ENCODE data around the gene PLXDC2. TPM values are rescaled to one million over a fixed set of nuclear protein-coding genes. Genes with fewer than 3 reads are reported as not detected.

Gene PLXDC2
- total RNA-seq, 1 donor from 2014 or later: 143 TPM

DNA sequence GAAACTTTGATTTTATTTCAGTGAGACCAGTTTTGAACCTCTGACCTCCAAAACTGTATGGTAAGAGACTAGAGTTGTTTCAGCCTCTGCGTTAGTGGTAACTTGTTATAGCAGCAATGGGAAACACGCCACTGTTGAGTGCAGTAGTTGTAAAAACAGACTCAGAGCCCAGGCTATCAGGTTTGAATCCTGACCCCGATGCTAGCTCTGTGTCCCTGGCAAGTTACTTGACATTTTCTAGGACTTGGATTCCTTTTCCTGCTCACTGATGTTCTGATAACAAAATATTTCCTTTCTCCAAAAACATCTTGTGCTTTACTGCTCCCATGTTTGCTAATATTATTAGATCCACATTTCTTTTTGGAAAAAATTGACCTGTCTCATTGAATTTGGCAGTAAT is 131.0 kb downstream of the PLXDC2 start:
- H3K36me3 ChIP-seq: no peaks in the 10 kb centered on the region
- H3K4me3 ChIP-seq: no peak overlapping the region
- TF ChIP-seq, protein P1, sequence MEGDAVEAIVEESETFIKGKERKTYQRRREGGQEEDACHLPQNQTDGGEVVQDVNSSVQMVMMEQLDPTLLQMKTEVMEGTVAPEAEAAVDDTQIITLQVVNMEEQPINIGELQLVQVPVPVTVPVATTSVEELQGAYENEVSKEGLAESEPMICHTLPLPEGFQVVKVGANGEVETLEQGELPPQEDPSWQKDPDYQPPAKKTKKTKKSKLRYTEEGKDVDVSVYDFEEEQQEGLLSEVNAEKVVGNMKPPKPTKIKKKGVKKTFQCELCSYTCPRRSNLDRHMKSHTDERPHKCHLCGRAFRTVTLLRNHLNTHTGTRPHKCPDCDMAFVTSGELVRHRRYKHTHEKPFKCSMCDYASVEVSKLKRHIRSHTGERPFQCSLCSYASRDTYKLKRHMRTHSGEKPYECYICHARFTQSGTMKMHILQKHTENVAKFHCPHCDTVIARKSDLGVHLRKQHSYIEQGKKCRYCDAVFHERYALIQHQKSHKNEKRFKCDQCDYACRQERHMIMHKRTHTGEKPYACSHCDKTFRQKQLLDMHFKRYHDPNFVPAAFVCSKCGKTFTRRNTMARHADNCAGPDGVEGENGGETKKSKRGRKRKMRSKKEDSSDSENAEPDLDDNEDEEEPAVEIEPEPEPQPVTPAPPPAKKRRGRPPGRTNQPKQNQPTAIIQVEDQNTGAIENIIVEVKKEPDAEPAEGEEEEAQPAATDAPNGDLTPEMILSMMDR (IDR thresholded peaks at IDR 0.05): no peak
- intact Hi-C loops (cut with DNase I): no loop called here
- no peaks in the 10 kb centered on the region for H3K9me3 ChIP-seq
- no peak overlapping the region for H3K27ac ChIP-seq
- H3K27me3 ChIP-seq (ENCODE audit: low read depth): no peaks in the 10 kb centered on the region
- no peak for ATAC-seq
- no peak for DNase-seq
- H3K4me1 ChIP-seq: peaks cover 37% of the 10 kb centered on the region

DNA sequence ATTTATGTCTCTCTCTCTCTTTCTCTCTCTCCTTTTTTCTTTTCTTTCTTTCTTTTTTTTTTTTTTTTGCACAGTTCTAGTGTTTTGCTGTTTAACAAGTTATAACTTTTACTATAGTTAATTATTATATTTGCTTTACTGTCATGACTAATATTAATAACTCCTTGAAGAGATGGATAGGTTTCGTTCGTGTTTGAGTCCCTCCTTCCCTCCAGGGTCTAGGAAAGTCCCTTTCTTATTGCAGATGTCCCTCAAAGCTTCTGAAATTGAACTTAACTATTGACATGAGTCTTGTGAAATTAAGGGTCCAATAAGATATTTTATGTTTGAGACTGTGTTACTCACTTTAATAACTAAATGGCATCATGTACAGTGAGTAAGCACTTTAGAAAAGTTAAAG is 131.4 kb downstream of the PLXDC2 start:
- DNase-seq (no peak), ATAC-seq (no peak)
- Histone ChIP-seq H3K4me1 (peaks cover 41% of the 10 kb centered on the region), H3K9me3 (no peaks in the 10 kb centered on the region), H3K4me3 (no peak overlapping the region), H3K27ac (no peak overlapping the region), H3K27me3 (ENCODE audit: low read depth) (no peaks in the 10 kb centered on the region), H3K36me3 (no peaks in the 10 kb centered on the region)
- TF ChIP-seq, protein P1 (IDR thresholded peaks at IDR 0.05): no peak
- intact Hi-C loops (cut with DNase I): no loop called here

DNA sequence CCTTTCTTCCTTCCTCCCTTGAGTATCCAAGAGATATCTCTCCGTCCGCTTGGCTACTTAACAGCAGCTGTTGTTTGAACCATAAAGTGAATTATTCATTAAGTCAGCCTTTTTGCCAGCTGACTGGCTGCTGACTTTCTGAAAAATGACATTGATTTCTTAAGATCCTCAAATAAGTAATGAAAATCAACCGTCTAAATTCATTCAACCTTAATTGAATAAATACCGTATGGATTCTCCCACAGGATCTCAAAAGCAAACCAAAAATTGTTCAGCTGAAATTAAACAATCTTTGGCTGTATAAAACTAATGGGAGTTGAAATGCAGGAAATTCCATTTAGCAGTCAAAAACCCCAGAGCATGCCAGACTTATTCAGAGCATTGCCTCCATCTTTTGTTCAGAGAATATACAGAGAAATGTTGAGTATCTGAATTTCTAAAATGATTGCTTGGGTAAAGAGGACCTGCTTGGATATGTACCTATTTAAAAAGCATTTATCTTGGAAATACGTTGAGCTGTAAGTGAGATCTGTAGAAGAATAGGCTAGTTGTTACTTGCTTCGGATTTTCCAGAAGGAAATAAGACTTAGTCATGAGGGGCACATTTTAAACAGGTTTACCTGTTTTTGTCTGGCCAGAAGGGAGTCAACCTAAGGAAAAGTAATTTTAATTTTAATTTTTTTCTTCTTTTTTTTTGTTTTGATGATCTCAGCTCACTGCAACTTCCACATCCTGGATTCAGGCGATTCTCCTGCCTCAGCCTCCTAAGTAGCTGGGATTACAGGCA is 136.2 kb downstream of the PLXDC2 start:
- Histone ChIP-seq H3K4me3 (no peak overlapping the region), H3K9me3 (no peaks in the 10 kb centered on the region), H3K27ac (no peak overlapping the region), H3K27me3 (ENCODE audit: low read depth) (no peaks in the 10 kb centered on the region), H3K36me3 (no peaks in the 10 kb centered on the region), H3K4me1 (peaks cover 24% of the 10 kb centered on the region)
- TF ChIP-seq, protein P1 (IDR thresholded peaks at IDR 0.05): no peak
- ATAC-seq: no peak
- no peak for DNase-seq
- intact Hi-C loops (cut with DNase I): no loop called here

DNA sequence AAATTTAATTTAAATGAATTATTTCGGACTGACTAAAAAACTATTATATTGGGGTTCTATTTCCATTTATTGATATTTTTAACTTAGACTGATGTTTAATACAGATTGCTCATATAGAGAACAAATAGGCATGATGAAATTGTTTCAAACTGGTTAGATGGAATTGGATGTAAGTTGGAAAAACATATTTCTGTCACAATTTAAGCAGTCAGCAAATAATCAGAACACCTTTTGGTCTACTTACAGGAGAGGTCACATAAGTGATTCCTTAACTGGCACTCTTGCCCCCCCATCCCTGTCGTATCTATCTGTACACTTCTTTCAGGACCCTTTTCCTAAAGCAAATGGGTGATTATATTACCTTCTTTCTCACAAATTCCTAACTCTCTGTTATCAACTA is 138.4 kb downstream of the PLXDC2 start:
- TF ChIP-seq, protein P1 (IDR thresholded peaks at IDR 0.05): no peak
- H3K4me3 ChIP-seq: no peak overlapping the region
- no peak overlapping the region for H3K27ac ChIP-seq
- H3K36me3 ChIP-seq: no peaks in the 10 kb centered on the region
- ATAC-seq (no peak), DNase-seq (no peak)
- no peaks in the 10 kb centered on the region for H3K9me3 ChIP-seq
- H3K4me1 ChIP-seq: peaks cover 16% of the 10 kb centered on the region
- intact Hi-C loops (cut with DNase I): no loop called here
- H3K27me3 ChIP-seq (ENCODE audit: low read depth): no peaks in the 10 kb centered on the region

DNA sequence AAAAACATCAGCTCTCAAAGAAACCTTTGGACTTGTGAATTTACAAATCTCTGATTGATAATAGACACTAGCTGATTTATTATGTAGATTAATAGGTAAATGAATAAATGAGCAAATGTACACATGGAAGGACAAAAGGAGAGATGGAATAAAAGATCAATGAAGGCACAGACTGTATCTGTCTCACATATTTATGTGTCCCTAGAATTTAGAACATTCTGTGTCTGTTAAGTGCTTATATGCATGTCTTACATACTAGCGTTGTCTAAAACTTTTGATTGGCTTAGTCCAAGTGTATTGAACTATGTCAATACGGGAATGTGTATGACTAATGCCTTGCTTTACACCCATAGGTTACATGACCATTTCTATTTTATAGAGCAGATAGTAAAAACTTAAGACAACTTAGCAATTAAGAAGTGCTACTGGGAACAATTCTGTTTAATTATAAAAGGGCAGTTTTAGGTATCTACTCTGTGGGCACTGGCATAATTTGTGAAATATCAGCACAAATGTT is 140.3 kb downstream of the PLXDC2 start:
- intact Hi-C loops (cut with DNase I): no loop called here
- Histone ChIP-seq H3K27me3 (ENCODE audit: low read depth) (no peaks in the 10 kb centered on the region), H3K36me3 (no peaks in the 10 kb centered on the region), H3K4me1 (peaks cover 30% of the 10 kb centered on the region), H3K27ac (no peak overlapping the region), H3K4me3 (no peak overlapping the region), H3K9me3 (no peaks in the 10 kb centered on the region)
- no peak for DNase-seq
- TF ChIP-seq, protein P1 (IDR thresholded peaks at IDR 0.05): no peak
- no peak for ATAC-seq

Measured in lower lobe of right lung (tissue), 2 donors.